ENCODE measurements around the gene TIMM29. TPM values are rescaled to one million over a fixed set of nuclear protein-coding genes. Genes with fewer than 3 reads are reported as not detected.

Gene TIMM29
- total and polyA plus RNA-seq, 9 of the 15 experiments (the other 6 are each of a cell fraction or from before 2014, with no cell fraction given), result 2.4 to 29.4 (median 16.3) TPM

DNA sequence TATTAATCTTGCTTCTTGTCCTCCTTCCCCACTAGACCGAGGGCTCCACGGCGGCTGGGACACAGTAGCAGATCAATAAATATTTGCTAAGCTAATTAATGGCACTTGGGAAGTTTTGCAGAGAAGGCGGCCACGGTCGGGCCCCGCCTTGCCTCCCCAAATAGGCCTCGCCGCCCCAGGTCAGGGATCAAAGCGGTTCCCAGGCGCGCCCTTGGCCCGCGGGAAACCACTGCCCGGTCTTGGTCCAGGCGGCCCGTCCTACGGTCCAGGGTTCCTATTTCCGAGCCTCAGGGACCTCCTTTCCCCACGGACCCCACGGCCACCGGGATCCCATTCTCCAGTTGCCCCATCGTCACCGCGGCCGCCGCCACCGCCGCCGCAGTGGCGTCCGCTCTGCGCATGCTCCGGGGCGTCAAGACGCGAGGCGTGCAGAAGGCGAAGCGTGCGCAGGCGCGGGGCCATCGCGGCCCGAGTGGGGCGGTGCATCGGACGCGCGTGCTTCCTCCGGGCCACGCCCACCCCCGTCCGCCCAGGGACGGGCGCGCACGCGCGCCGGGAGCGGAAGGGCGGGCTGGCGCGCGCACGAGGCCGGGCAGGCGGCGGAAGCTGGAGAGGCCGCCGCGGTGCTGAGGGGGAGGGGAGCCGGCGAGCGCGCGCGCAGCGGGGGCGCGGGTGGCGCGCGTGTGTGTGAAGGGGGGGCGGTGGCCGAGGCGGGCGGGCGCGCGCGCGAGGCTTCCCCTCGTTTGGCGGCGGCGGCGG lies 31.9 kb downstream of the TIMM29 start, which contains the start of gene SMARCA4 (continued):
- TF ChIP-seq, protein P1, sequence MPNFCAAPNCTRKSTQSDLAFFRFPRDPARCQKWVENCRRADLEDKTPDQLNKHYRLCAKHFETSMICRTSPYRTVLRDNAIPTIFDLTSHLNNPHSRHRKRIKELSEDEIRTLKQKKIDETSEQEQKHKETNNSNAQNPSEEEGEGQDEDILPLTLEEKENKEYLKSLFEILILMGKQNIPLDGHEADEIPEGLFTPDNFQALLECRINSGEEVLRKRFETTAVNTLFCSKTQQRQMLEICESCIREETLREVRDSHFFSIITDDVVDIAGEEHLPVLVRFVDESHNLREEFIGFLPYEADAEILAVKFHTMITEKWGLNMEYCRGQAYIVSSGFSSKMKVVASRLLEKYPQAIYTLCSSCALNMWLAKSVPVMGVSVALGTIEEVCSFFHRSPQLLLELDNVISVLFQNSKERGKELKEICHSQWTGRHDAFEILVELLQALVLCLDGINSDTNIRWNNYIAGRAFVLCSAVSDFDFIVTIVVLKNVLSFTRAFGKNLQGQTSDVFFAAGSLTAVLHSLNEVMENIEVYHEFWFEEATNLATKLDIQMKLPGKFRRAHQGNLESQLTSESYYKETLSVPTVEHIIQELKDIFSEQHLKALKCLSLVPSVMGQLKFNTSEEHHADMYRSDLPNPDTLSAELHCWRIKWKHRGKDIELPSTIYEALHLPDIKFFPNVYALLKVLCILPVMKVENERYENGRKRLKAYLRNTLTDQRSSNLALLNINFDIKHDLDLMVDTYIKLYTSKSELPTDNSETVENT (CRISPR knock-in tag; IDR thresholded peaks at IDR 0.05), result peak; percentile 94
- TF ChIP-seq TOE1 (IDR thresholded peaks at IDR 0.05; ENCODE audit: borderline replicate concordance) (no peak), TOE1 (CRISPR knock-in tag; IDR thresholded peaks at IDR 0.05; ENCODE audit: borderline replicate concordance, low read depth) (0 out of 2 replicates have a peak, but pooled peaks have one; percentile 38), FOXK1 (CRISPR knock-in tag; IDR thresholded peaks at IDR 0.05; ENCODE audit: borderline replicate concordance) (no peak), ILK (tag; IDR thresholded peaks at IDR 0.05; ENCODE audit: borderline replicate concordance, low read depth) (no peak), RBFOX2 (IDR thresholded peaks at IDR 0.05; ENCODE audit: low read depth, low read length) (peak; percentile 96), CCNT2 (IDR thresholded peaks at IDR 0.05; ENCODE audit: borderline replicate concordance, extremely low read depth, insufficient read length, low read depth, low read length) (peak; percentile 65), XRCC4 (IDR thresholded peaks at IDR 0.05; ENCODE audit: extremely low read depth, insufficient read depth, insufficient read length) (no peak)
- TF ChIP-seq, protein P2, sequence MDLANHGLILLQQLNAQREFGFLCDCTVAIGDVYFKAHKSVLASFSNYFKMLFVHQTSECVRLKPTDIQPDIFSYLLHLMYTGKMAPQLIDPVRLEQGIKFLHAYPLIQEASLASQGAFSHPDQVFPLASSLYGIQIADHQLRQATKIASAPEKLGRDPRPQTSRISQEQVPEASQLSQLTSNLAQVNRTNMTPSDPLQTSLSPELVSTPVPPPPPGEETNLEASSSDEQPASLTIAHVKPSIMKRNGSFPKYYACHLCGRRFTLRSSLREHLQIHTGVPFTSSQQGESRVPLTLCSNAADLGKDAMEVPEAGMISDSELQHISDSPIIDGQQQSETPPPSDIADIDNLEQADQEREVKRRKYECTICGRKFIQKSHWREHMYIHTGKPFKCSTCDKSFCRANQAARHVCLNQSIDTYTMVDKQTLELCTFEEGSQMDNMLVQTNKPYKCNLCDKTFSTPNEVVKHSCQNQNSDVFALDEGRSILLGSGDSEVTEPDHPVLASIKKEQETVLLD (IDR thresholded peaks at IDR 0.05), result peak; percentile 98
- TF ChIP-seq, protein P3, sequence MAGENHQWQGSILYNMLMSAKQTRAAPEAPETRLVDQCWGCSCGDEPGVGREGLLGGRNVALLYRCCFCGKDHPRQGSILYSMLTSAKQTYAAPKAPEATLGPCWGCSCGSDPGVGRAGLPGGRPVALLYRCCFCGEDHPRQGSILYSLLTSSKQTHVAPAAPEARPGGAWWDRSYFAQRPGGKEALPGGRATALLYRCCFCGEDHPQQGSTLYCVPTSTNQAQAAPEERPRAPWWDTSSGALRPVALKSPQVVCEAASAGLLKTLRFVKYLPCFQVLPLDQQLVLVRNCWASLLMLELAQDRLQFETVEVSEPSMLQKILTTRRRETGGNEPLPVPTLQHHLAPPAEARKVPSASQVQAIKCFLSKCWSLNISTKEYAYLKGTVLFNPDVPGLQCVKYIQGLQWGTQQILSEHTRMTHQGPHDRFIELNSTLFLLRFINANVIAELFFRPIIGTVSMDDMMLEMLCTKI (IDR thresholded peaks at IDR 0.05; ENCODE audit: partially characterized antibody), result no peak
- TF ChIP-seq, protein P4, sequence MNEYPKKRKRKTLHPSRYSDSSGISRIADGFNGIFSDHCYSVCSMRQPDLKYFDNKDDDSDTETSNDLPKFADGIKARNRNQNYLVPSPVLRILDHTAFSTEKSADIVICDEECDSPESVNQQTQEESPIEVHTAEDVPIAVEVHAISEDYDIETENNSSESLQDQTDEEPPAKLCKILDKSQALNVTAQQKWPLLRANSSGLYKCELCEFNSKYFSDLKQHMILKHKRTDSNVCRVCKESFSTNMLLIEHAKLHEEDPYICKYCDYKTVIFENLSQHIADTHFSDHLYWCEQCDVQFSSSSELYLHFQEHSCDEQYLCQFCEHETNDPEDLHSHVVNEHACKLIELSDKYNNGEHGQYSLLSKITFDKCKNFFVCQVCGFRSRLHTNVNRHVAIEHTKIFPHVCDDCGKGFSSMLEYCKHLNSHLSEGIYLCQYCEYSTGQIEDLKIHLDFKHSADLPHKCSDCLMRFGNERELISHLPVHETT (CRISPR knock-in tag; conservative IDR thresholded peaks at IDR 0.05 in 1 of 2, IDR thresholded peaks at IDR 0.05 in 1 of 2), result peak in 1 of 2 experiments; percentile 98; a peak in 2 of 4 replicates
- TF ChIP-seq, protein P5, sequence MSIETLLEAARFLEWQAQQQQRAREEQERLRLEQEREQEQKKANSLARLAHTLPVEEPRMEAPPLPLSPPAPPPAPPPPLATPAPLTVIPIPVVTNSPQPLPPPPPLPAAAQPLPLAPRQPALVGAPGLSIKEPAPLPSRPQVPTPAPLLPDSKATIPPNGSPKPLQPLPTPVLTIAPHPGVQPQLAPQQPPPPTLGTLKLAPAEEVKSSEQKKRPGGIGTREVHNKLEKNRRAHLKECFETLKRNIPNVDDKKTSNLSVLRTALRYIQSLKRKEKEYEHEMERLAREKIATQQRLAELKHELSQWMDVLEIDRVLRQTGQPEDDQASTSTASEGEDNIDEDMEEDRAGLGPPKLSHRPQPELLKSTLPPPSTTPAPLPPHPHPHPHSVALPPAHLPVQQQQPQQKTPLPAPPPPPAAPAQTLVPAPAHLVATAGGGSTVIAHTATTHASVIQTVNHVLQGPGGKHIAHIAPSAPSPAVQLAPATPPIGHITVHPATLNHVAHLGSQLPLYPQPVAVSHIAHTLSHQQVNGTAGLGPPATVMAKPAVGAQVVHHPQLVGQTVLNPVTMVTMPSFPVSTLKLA (conservative IDR thresholded peaks at IDR 0.05), result peak in 1 of 2 experiments; percentile 64; a peak in 3 of 4 replicates
- TF ChIP-seq, protein P6, sequence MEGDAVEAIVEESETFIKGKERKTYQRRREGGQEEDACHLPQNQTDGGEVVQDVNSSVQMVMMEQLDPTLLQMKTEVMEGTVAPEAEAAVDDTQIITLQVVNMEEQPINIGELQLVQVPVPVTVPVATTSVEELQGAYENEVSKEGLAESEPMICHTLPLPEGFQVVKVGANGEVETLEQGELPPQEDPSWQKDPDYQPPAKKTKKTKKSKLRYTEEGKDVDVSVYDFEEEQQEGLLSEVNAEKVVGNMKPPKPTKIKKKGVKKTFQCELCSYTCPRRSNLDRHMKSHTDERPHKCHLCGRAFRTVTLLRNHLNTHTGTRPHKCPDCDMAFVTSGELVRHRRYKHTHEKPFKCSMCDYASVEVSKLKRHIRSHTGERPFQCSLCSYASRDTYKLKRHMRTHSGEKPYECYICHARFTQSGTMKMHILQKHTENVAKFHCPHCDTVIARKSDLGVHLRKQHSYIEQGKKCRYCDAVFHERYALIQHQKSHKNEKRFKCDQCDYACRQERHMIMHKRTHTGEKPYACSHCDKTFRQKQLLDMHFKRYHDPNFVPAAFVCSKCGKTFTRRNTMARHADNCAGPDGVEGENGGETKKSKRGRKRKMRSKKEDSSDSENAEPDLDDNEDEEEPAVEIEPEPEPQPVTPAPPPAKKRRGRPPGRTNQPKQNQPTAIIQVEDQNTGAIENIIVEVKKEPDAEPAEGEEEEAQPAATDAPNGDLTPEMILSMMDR (IDR thresholded peaks at IDR 0.05 in 2 of 3, conservative IDR thresholded peaks at IDR 0.05 in 1 of 3; ENCODE audit: insufficient read depth in 2 of 3, low read depth in 1 of 3, low read length in 3 of 3), result no peak; a peak in 1 of 6 replicates

Data from K562 (cell line).